T-helper 2 cell treated with Interferon-gamma antibody and Interleukin-4, amounts not matched to agents 5 μg/mL and 100 μg/mL, for 36 hours (primary cell): ENCODE measurements around the gene PLCB4.

Experiments used
- DNase-seq: peaks from one replicate; pipeline ENCODE4 v3.0.0; 2021; ENCODE audit warnings: low spot score
- H3K27ac Mint-ChIP-seq: one replicate; pipeline ENCODE4 v1.8.0; 2021; ENCODE audit warnings: mild to moderate bottlenecking, mixed read lengths
- H3K27me3 Mint-ChIP-seq: one replicate; pipeline ENCODE4 v1.8.0; 2021; ENCODE audit warnings: low read depth, mixed read lengths
- H3K36me3 Mint-ChIP-seq: one replicate; pipeline ENCODE4 v1.8.0; 2021; ENCODE audit warnings: low read depth, mixed read lengths
- H3K4me1 Mint-ChIP-seq: one replicate; pipeline ENCODE4 v1.8.0; 2021; ENCODE audit warnings: low read depth, mixed read lengths
- H3K4me3 Mint-ChIP-seq: one replicate; pipeline ENCODE4 v1.8.0; 2022; ENCODE audit warnings: mild to moderate bottlenecking, moderate library complexity, mixed read lengths
- H3K9me3 Mint-ChIP-seq: one replicate; pipeline ENCODE4 v1.8.0; 2021; ENCODE audit warnings: mixed read lengths

Gene PLCB4

GRCh38 chr20:9225879-9226278 lies 157.0 kb downstream of the PLCB4 start:
- Mint-ChIP-seq H3K27me3 (no peaks in the 10 kb centered on the region), H3K36me3 (no peaks in the 10 kb centered on the region), H3K4me1 (no peaks in the 10 kb centered on the region), H3K4me3 (no peak overlapping the region), H3K27ac (no peak overlapping the region), H3K9me3 (no peaks in the 10 kb centered on the region)
- DNase-seq = no peak

- H3K9me3 Mint-ChIP-seq = no peaks in the 10 kb centered on the region
- no peak overlapping the region for H3K27ac Mint-ChIP-seq
- no peak overlapping the region for H3K4me3 Mint-ChIP-seq
- DNase-seq = no peak
- H3K27me3 Mint-ChIP-seq = no peaks in the 10 kb centered on the region
- H3K4me1 Mint-ChIP-seq = no peaks in the 10 kb centered on the region
- H3K36me3 Mint-ChIP-seq = no peaks in the 10 kb centered on the region
These were observed 159.2 kb downstream of the PLCB4 start for GRCh38 chr20:9227896-9228615.

- Mint-ChIP-seq H3K27me3 (no peaks in the 10 kb centered on the region), H3K9me3 (no peaks in the 10 kb centered on the region), H3K27ac (no peak overlapping the region), H3K4me1 (no peaks in the 10 kb centered on the region), H3K36me3 (no peaks in the 10 kb centered on the region), H3K4me3 (no peak overlapping the region)
- no peak for DNase-seq
These were observed 160.0 kb downstream of the PLCB4 start for GRCh38 chr20:9228774-9229450.

- no peaks in the 10 kb centered on the region for H3K9me3 Mint-ChIP-seq
- H3K4me3 Mint-ChIP-seq = no peak overlapping the region
- no peak for DNase-seq
- no peak overlapping the region for H3K27ac Mint-ChIP-seq
- no peaks in the 10 kb centered on the region for H3K4me1 Mint-ChIP-seq
- H3K36me3 Mint-ChIP-seq = no peaks in the 10 kb centered on the region
- H3K27me3 Mint-ChIP-seq = no peaks in the 10 kb centered on the region
These were observed 161.5 kb downstream of the PLCB4 start for GRCh38 chr20:9230406-9230805.

GRCh38 chr20:9233804-9234203 lies 164.9 kb downstream of the PLCB4 start:
- DNase-seq = no peak
- Mint-ChIP-seq H3K27ac (no peak overlapping the region), H3K27me3 (no peaks in the 10 kb centered on the region), H3K36me3 (no peaks in the 10 kb centered on the region), H3K4me3 (no peak overlapping the region), H3K4me1 (no peaks in the 10 kb centered on the region), H3K9me3 (no peaks in the 10 kb centered on the region)

GRCh38 chr20:9235518-9235917 lies 166.6 kb downstream of the PLCB4 start:
- DNase-seq = no peak
- Mint-ChIP-seq H3K36me3 (no peaks in the 10 kb centered on the region), H3K4me1 (no peaks in the 10 kb centered on the region), H3K27ac (no peak overlapping the region), H3K9me3 (no peaks in the 10 kb centered on the region), H3K4me3 (no peak overlapping the region), H3K27me3 (no peaks in the 10 kb centered on the region)

GRCh38 chr20:9236458-9236857 lies 167.6 kb downstream of the PLCB4 start:
- H3K36me3 Mint-ChIP-seq = no peaks in the 10 kb centered on the region
- H3K4me3 Mint-ChIP-seq = no peak overlapping the region
- no peak for DNase-seq
- no peaks in the 10 kb centered on the region for H3K4me1 Mint-ChIP-seq
- H3K27ac Mint-ChIP-seq = no peak overlapping the region
- H3K9me3 Mint-ChIP-seq = no peaks in the 10 kb centered on the region
- H3K27me3 Mint-ChIP-seq = no peaks in the 10 kb centered on the region

- H3K27ac Mint-ChIP-seq = no peak overlapping the region
- no peaks in the 10 kb centered on the region for H3K4me1 Mint-ChIP-seq
- DNase-seq = no peak
- no peaks in the 10 kb centered on the region for H3K36me3 Mint-ChIP-seq
- no peaks in the 10 kb centered on the region for H3K27me3 Mint-ChIP-seq
- no peak overlapping the region for H3K4me3 Mint-ChIP-seq
- no peaks in the 10 kb centered on the region for H3K9me3 Mint-ChIP-seq
These were observed 172.4 kb downstream of the PLCB4 start for GRCh38 chr20:9241232-9241692.

- Mint-ChIP-seq H3K4me3 (no peak overlapping the region), H3K27me3 (no peaks in the 10 kb centered on the region), H3K27ac (no peak overlapping the region), H3K4me1 (no peaks in the 10 kb centered on the region), H3K9me3 (no peaks in the 10 kb centered on the region), H3K36me3 (no peaks in the 10 kb centered on the region)
- no peak for DNase-seq
These were observed 173.0 kb downstream of the PLCB4 start for GRCh38 chr20:9241721-9242427.

GRCh38 chr20:9243986-9244385 lies 175.1 kb downstream of the PLCB4 start:
- Mint-ChIP-seq H3K9me3 (no peaks in the 10 kb centered on the region), H3K4me1 (no peaks in the 10 kb centered on the region), H3K4me3 (no peak overlapping the region), H3K27ac (no peak overlapping the region), H3K36me3 (no peaks in the 10 kb centered on the region), H3K27me3 (no peaks in the 10 kb centered on the region)
- DNase-seq = no peak

- no peaks in the 10 kb centered on the region for H3K27me3 Mint-ChIP-seq
- no peaks in the 10 kb centered on the region for H3K9me3 Mint-ChIP-seq
- no peak overlapping the region for H3K27ac Mint-ChIP-seq
- H3K4me3 Mint-ChIP-seq = no peak overlapping the region
- DNase-seq = no peak
- no peaks in the 10 kb centered on the region for H3K36me3 Mint-ChIP-seq
- H3K4me1 Mint-ChIP-seq = no peaks in the 10 kb centered on the region
These were observed 175.9 kb downstream of the PLCB4 start for GRCh38 chr20:9244811-9245210.

GRCh38 chr20:9246731-9247130 lies 177.8 kb downstream of the PLCB4 start:
- no peaks in the 10 kb centered on the region for H3K9me3 Mint-ChIP-seq
- DNase-seq = no peak
- H3K4me3 Mint-ChIP-seq = no peak overlapping the region
- H3K36me3 Mint-ChIP-seq = no peaks in the 10 kb centered on the region
- no peak overlapping the region for H3K27ac Mint-ChIP-seq
- no peaks in the 10 kb centered on the region for H3K27me3 Mint-ChIP-seq
- H3K4me1 Mint-ChIP-seq = no peaks in the 10 kb centered on the region

GRCh38 chr20:9250511-9250910 lies 181.6 kb downstream of the PLCB4 start:
- Mint-ChIP-seq H3K36me3 (no peaks in the 10 kb centered on the region), H3K4me1 (no peaks in the 10 kb centered on the region), H3K4me3 (no peak overlapping the region), H3K27me3 (no peaks in the 10 kb centered on the region), H3K9me3 (no peaks in the 10 kb centered on the region), H3K27ac (no peak overlapping the region)
- DNase-seq = no peak

GRCh38 chr20:9253006-9253539 lies 184.2 kb downstream of the PLCB4 start:
- no peak for DNase-seq
- Mint-ChIP-seq H3K4me1 (no peaks in the 10 kb centered on the region), H3K27me3 (no peaks in the 10 kb centered on the region), H3K36me3 (no peaks in the 10 kb centered on the region), H3K9me3 (no peaks in the 10 kb centered on the region), H3K27ac (no peak overlapping the region), H3K4me3 (no peak overlapping the region)
